ENCODE results near the gene BOLA2B. TPM values are rescaled to one million over a fixed set of nuclear protein-coding genes. Genes with fewer than 3 reads are reported as not detected.

The BOLA2B gene
- total RNA-seq, 4 donors from 2014 or later, result 39.6 to 1,391 (median 605) TPM

DNA sequence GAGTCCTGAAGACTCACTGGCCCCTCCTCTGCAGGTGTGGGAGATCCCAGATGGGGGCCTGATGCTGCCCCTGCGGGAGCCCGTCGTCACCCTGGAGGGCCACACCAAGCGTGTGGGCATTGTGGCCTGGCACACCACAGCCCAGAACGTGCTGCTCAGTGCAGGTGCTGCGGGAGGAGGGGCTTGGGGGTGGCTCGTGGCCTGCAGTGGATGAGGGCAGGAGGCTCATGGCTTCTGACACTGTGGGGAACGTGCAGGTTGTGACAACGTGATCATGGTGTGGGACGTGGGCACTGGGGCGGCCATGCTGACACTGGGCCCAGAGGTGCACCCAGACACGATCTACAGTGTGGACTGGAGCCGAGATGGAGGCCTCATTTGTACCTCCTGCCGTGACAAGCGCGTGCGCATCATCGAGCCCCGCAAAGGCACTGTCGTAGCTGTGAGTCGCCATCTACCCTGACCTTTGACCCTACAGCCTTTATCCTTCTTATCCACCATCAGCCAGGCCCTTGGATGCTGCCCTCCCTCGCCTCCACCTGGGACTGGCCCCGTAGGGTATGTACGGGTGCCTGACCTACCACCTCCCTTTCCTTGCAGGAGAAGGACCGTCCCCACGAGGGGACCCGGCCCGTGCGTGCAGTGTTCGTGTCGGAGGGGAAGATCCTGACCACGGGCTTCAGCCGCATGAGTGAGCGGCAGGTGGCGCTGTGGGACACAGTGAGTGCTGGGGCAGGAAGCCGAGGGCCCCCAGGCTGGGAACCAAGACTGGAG lies 6.5 kb downstream of the BOLA2B start:
- H3K9me3 ChIP-seq, result no peaks in the 10 kb centered on the region
- TF ChIP-seq, protein P1, sequence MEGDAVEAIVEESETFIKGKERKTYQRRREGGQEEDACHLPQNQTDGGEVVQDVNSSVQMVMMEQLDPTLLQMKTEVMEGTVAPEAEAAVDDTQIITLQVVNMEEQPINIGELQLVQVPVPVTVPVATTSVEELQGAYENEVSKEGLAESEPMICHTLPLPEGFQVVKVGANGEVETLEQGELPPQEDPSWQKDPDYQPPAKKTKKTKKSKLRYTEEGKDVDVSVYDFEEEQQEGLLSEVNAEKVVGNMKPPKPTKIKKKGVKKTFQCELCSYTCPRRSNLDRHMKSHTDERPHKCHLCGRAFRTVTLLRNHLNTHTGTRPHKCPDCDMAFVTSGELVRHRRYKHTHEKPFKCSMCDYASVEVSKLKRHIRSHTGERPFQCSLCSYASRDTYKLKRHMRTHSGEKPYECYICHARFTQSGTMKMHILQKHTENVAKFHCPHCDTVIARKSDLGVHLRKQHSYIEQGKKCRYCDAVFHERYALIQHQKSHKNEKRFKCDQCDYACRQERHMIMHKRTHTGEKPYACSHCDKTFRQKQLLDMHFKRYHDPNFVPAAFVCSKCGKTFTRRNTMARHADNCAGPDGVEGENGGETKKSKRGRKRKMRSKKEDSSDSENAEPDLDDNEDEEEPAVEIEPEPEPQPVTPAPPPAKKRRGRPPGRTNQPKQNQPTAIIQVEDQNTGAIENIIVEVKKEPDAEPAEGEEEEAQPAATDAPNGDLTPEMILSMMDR (IDR thresholded peaks at IDR 0.05), result peak; percentile 60 to 84 (median 75)
- TF ChIP-seq POLR2AphosphoS5 (IDR thresholded peaks at IDR 0.05), result peak in 1 of 3 donors; percentile 7
- TF ChIP-seq POLR2A (IDR thresholded peaks at IDR 0.05), result peak; percentile 7
- no peak for TF ChIP-seq EP300 (IDR thresholded peaks at IDR 0.05; ENCODE audit: low read depth)
- H3K27ac ChIP-seq, result peak overlapping the region; percentile 80 to 86 (median 80)
- peaks cover 3 to 25% (median 13%) of the 10 kb centered on the region in 4 donors for H3K4me1 ChIP-seq
- 49% methylated on average over 31 of the region's 36 CpGs; no CpG with 5 or more reads in 1 of the 2 donors for WGBS, 2 donors (ENCODE audit: low coverage in 1 of 2)
- intact Hi-C loops (cut with DNase I; ENCODE audit: low total_unique reads), result loop anchor here (10.0 kb wide), 1 partner anchor 72 kb away; the partner anchor contains the start of gene GDPD3
- DNase-seq, result peak; percentile 88
- no peaks in the 10 kb centered on the region for H3K36me3 ChIP-seq
- in situ Hi-C loops (cut with MboI; ENCODE audit: low pct_ligation_motif_present in 1 of 4, low pct_unique_long_range_greater_than_20kb in 1 of 4, low sequenced_read_pairs in 3 of 4), result no loop called here
- no peak overlapping the region for H3K4me3 ChIP-seq
- no peaks in the 10 kb centered on the region for H3K27me3 ChIP-seq

DNA sequence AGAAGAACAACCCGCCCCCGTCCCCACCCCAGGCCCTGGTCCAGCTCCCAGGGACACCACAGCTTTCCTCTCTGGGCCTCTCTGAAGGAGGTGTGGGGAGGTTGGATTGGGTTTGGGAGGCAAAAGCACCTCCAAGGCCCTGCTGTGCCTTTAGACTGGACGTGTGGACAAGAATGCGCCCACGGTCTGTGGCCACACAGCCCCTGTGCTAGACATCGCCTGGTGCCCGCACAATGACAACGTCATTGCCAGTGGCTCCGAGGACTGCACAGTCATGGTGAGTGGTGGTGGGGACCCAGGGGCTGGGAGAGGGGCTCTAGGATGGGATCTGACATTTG lies 7.1 kb downstream of the BOLA2B start:
- in situ Hi-C loops (cut with MboI; ENCODE audit: low pct_ligation_motif_present in 1 of 4, low pct_unique_long_range_greater_than_20kb in 1 of 4, low sequenced_read_pairs in 3 of 4), result no loop called here
- intact Hi-C loops (cut with DNase I; ENCODE audit: low total_unique reads), result loop anchor here (10.0 kb wide), 1 partner anchor 72 kb away; the partner anchor contains the start of gene GDPD3
- Histone ChIP-seq H3K36me3 (no peaks in the 10 kb centered on the region), H3K4me3 (peak overlapping the region in 1 of 4 donors; percentile 25), H3K4me1 (peaks cover 3 to 25% (median 13%) of the 10 kb centered on the region in 4 donors), H3K27me3 (no peaks in the 10 kb centered on the region), H3K27ac (peak overlapping the region; percentile 80 to 86 (median 80)), H3K9me3 (no peaks in the 10 kb centered on the region)
- 68% methylated on average over 9 of the region's 9 CpGs; no CpG with 5 or more reads in 1 of the 2 donors for WGBS, 2 donors (ENCODE audit: low coverage in 1 of 2)
- no peak for TF ChIP-seq POLR2AphosphoS5 (IDR thresholded peaks at IDR 0.05)
- TF ChIP-seq EP300 (IDR thresholded peaks at IDR 0.05; ENCODE audit: low read depth), result no peak
- no peak for TF ChIP-seq POLR2A (IDR thresholded peaks at IDR 0.05)
- TF ChIP-seq, protein P1 (IDR thresholded peaks at IDR 0.05), result no peak
- no peak for DNase-seq

DNA sequence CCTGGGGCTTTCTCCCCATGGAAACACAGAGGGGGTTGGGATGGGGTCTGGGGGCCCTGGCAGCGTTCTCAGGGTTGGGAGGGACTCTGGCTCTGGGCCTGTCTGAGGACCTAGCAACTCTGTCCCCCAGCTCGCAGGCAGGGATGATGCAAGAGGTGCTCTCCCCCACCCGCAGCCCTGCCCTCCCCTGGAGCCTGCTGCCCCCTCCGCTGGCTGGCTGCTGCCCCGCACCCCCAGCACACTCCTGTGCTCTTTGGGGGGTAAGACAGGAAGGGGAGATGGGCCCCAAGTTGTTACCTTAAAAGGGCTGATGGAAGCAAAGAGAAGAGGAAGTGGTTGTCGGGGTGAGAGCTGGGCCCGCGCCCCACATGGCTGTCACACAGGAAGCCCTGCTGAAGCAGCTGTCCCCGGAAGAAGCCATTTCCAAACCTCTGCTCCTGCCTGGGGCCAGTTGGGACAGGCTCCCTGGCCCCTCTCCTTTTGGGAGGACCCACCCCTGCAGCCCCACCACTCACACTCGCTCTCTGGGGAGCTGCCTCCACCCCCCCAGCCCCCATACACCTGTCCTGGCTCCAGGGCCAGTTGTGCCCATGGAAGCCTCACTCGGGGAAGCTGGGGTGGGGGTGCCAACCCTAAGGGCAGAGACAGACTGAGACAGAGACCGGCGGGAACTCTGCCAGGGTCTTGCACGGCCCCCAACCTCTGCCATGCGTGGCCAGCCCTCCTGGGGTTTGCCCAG lies 7.6 kb downstream of the BOLA2B start:
- no peaks in the 10 kb centered on the region for H3K9me3 ChIP-seq
- in situ Hi-C loops (cut with MboI; ENCODE audit: low pct_ligation_motif_present in 1 of 4, low pct_unique_long_range_greater_than_20kb in 1 of 4, low sequenced_read_pairs in 3 of 4), result no loop called here
- TF ChIP-seq POLR2A (IDR thresholded peaks at IDR 0.05), result no peak
- TF ChIP-seq POLR2AphosphoS5 (IDR thresholded peaks at IDR 0.05), result peak in 1 of 3 donors; percentile 9
- intact Hi-C loops (cut with DNase I; ENCODE audit: low total_unique reads), result loop anchor here (10.0 kb wide), 1 partner anchor 71 kb away; the partner anchor contains the start of gene GDPD3
- H3K36me3 ChIP-seq, result no peaks in the 10 kb centered on the region
- no peaks in the 10 kb centered on the region for H3K27me3 ChIP-seq
- peak overlapping the region in 2 of 4 donors; percentile 53 to 63 for H3K4me3 ChIP-seq
- H3K4me1 ChIP-seq, result peaks cover 3 to 25% (median 13%) of the 10 kb centered on the region in 4 donors
- WGBS, 2 donors (ENCODE audit: low coverage in 1 of 2), result 62% methylated on average over 13 of the region's 15 CpGs; no CpG with 5 or more reads in 1 of the 2 donors
- peak; percentile 73 for DNase-seq
- H3K27ac ChIP-seq, result peak overlapping the region; percentile 80 to 86 (median 80)

DNA sequence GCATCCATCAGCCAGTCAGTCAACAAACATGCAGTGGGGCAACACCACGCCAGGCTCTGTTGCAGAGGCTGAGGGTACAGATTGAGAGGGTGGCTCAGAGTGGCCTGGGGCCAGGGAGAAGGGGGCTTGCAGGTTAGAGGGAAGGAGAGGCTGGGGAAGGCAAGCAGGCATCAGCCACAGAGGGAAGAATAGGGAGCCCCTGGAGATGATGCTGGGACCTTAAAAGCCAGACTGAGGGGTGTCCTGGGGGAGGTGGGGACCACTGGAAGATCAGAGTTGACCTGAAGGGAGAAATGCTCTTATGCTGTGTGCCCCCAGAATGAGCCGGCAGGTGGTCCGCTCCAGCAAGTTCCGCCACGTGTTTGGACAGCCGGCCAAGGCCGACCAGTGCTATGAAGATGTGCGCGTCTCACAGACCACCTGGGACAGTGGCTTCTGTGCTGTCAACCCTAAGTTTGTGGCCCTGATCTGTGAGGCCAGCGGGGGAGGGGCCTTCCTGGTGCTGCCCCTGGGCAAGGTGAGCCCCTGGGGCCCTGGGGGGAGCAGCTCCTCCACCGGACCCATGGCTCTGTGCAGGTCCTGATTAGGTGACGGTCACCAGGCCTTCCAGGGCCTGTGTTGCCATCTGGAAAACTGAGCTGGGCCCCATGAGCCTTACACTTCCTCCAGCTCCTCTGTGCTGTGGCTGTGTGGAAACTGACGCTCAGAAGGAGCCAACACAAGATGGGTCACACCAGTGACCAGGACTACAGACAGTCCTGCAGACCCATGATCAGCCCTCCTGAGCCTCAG lies 8.4 kb downstream of the BOLA2B start:
- Histone ChIP-seq H3K27me3 (no peaks in the 10 kb centered on the region), H3K4me1 (peaks cover 3 to 25% (median 13%) of the 10 kb centered on the region in 4 donors), H3K36me3 (no peaks in the 10 kb centered on the region), H3K27ac (peak overlapping the region; percentile 80 to 86 (median 80)), H3K9me3 (no peaks in the 10 kb centered on the region), H3K4me3 (peak overlapping the region in 3 of 4 donors; percentile 47 to 63 (median 53))
- TF ChIP-seq POLR2A (IDR thresholded peaks at IDR 0.05), result no peak
- TF ChIP-seq POLR2AphosphoS5 (IDR thresholded peaks at IDR 0.05), result no peak
- no peak for TF ChIP-seq EP300 (IDR thresholded peaks at IDR 0.05; ENCODE audit: low read depth)
- TF ChIP-seq, protein P1 (IDR thresholded peaks at IDR 0.05), result no peak
- DNase-seq, result peak; percentile 16
- intact Hi-C loops (cut with DNase I; ENCODE audit: low total_unique reads), result loop anchor here (10.0 kb wide), 1 partner anchor 70 kb away; the partner anchor contains the start of gene GDPD3
- 82% methylated on average over 7 of the region's 13 CpGs; no CpG with 5 or more reads in 1 of the 2 donors for WGBS, 2 donors (ENCODE audit: low coverage in 1 of 2)
- in situ Hi-C loops (cut with MboI; ENCODE audit: low pct_ligation_motif_present in 1 of 4, low pct_unique_long_range_greater_than_20kb in 1 of 4, low sequenced_read_pairs in 3 of 4), result no loop called here
